Forelimb muscle (tissue), 1 donor: ENCODE measurements around the gene GRHL3. TPM values are rescaled to one million over a fixed set of nuclear protein-coding genes. Genes with fewer than 3 reads are reported as not detected.

Experiments used
- DNase-seq: peaks from one replicate; pipeline ENCODE4 v3.0.0-alpha.2; 2013; ENCODE audit warnings: low read depth
- polyA plus RNA-seq: library from polyadenylated mRNA; unstranded; fragments of 120-200 nt; gene quantifications from one replicate; pipeline ENCODE4 v1.2.1, GENCODE V29; 2013; ENCODE audit not compliant: insufficient read length

Gene GRHL3
- polyA plus RNA-seq, 1 donor, result 0.27 TPM

- DNase-seq, result no peak
Measured at GRCh38 chr1:24343412-24344089, 24.4 kb downstream of the GRHL3 start.

GRCh38 chr1:24344090-24344742, 25.1 kb downstream of the GRHL3 start:
- no peak for DNase-seq

- no peak for DNase-seq
Measured at GRCh38 chr1:24345334-24345733, 26.2 kb downstream of the GRHL3 start.

GRCh38 chr1:24347159-24347934, 28.2 kb downstream of the GRHL3 start:
- no peak for DNase-seq

GRCh38 chr1:24348196-24348595, 29.0 kb downstream of the GRHL3 start:
- no peak for DNase-seq

- no peak for DNase-seq
Measured at GRCh38 chr1:24349891-24350290, 30.7 kb downstream of the GRHL3 start.

GRCh38 chr1:24351247-24351646, 32.1 kb downstream of the GRHL3 start:
- no peak for DNase-seq

GRCh38 chr1:24351918-24352627, 32.9 kb downstream of the GRHL3 start:
- DNase-seq, result no peak

- DNase-seq, result no peak
Measured at GRCh38 chr1:24353292-24353891, 34.2 kb downstream of the GRHL3 start.

GRCh38 chr1:24355466-24355865, 36.3 kb downstream of the GRHL3 start:
- DNase-seq, result no peak

GRCh38 chr1:24357038-24357437, 37.9 kb downstream of the GRHL3 start:
- no peak for DNase-seq

GRCh38 chr1:24360681-24361080, 41.5 kb downstream of the GRHL3 start:
- no peak for DNase-seq

- no peak for DNase-seq
Measured at GRCh38 chr1:24361811-24362210, 42.7 kb downstream of the GRHL3 start.

- no peak for DNase-seq
Measured at GRCh38 chr1:24362396-24362795, 43.2 kb downstream of the GRHL3 start.

- no peak for DNase-seq
Measured at GRCh38 chr1:24362982-24363614, 43.9 kb downstream of the GRHL3 start.

GRCh38 chr1:24363994-24364393, 44.8 kb downstream of the GRHL3 start:
- no peak for DNase-seq

GRCh38 chr1:24364605-24364974, 45.4 kb downstream of the GRHL3 start:
- DNase-seq, result no peak

GRCh38 chr1:24364975-24365678, 46.0 kb downstream of the GRHL3 start:
- DNase-seq, result no peak

- DNase-seq, result no peak
Measured at GRCh38 chr1:24366707-24367106, 47.5 kb downstream of the GRHL3 start.

- DNase-seq, result no peak
Measured at GRCh38 chr1:24369199-24369598, 50.0 kb downstream of the GRHL3 start.

- no peak for DNase-seq
Measured at GRCh38 chr1:24369801-24370200, 50.6 kb downstream of the GRHL3 start.
